Mucosa of stomach (tissue), 1 donor: ENCODE data around the gene TMEM108.

Source experiments
- H3K27me3 ChIP-seq: one replicate; pipeline ENCODE4 v1.7.0; 2013; ENCODE audit warnings: mild to moderate bottlenecking, low read length; ENCODE audit not compliant: control insufficient read depth, insufficient read depth
- H3K36me3 ChIP-seq: one replicate; pipeline ENCODE4 v1.7.0; 2013; ENCODE audit warnings: low read length; ENCODE audit not compliant: control insufficient read depth, insufficient read depth
- H3K4me1 ChIP-seq: one replicate; pipeline ENCODE4 v1.7.0; 2013; ENCODE audit warnings: mild to moderate bottlenecking, low read length; ENCODE audit not compliant: control insufficient read depth, insufficient read depth
- H3K4me3 ChIP-seq: one replicate; pipeline ENCODE4 v1.7.0; 2013; ENCODE audit warnings: low read length
- H3K9ac ChIP-seq: one replicate; pipeline ENCODE4 v1.7.0; 2013; ENCODE audit warnings: mild to moderate bottlenecking, low read length, moderate library complexity
- H3K9me3 ChIP-seq: one replicate; pipeline ENCODE4 v1.7.0; 2013; ENCODE audit warnings: mild to moderate bottlenecking, low read length, moderate library complexity; ENCODE audit not compliant: control insufficient read depth
- donor health status: Pancreatic carcinoma.

The TMEM108 gene

GRCh38 chr3:133410191-133410892 is 372.2 kb downstream of the TMEM108 start:
- Histone ChIP-seq H3K27me3 (peaks cover 5% of the 10 kb centered on the region), H3K9me3 (no peaks in the 10 kb centered on the region), H3K4me1 (no peaks in the 10 kb centered on the region), H3K4me3 (no peak overlapping the region), H3K36me3 (no peaks in the 10 kb centered on the region), H3K9ac (no peak overlapping the region)

DNA sequence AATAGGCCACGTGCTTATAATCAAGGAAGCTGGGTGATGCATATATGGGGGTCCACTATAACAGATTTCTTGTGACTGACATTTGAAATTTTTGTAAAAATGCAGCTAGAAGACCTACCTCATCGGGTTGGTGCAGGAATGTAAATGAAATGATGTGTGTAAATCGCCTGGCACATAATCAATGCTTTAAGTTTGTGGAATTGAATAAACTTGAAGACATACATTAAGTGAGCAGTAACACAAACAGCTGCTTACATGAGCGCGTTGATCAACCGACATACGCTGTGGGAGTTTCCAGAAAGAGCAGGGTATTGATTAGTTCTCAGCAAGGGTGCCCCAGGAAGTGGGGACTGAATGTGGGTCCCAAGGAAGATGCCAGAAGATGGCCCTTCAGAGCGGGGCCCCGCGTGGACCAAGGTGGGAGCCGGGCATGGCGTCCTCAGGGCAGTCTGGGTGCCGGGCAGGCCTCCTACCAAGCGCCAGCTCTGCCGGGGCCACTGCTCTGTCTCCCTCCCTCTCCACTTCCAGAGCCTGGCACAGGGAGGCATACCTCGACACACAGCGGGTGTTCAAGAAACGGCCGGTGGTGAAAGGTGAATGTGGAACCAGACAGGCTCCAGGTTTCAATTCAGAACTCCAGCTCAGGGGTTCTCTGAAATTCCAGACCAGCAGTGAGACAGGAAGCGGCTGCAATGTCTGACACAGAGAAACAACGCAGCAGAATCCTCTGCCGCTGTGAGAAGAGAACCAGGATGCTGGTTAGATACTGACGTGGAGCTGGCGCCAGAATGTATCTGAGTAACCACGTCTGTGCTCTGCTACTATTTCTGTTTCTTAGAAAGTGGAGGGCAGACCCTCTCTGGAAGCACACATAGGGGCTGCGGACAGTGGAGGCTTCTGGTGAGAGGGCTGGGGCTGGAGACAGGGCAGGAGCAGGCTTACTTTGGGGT is 374.3 kb downstream of the TMEM108 start:
- no peak overlapping the region for H3K9ac ChIP-seq
- no peaks in the 10 kb centered on the region for H3K9me3 ChIP-seq
- H3K36me3 ChIP-seq, result no peaks in the 10 kb centered on the region
- H3K4me3 ChIP-seq, result no peak overlapping the region
- H3K27me3 ChIP-seq, result peaks cover 5% of the 10 kb centered on the region
- no peaks in the 10 kb centered on the region for H3K4me1 ChIP-seq

DNA sequence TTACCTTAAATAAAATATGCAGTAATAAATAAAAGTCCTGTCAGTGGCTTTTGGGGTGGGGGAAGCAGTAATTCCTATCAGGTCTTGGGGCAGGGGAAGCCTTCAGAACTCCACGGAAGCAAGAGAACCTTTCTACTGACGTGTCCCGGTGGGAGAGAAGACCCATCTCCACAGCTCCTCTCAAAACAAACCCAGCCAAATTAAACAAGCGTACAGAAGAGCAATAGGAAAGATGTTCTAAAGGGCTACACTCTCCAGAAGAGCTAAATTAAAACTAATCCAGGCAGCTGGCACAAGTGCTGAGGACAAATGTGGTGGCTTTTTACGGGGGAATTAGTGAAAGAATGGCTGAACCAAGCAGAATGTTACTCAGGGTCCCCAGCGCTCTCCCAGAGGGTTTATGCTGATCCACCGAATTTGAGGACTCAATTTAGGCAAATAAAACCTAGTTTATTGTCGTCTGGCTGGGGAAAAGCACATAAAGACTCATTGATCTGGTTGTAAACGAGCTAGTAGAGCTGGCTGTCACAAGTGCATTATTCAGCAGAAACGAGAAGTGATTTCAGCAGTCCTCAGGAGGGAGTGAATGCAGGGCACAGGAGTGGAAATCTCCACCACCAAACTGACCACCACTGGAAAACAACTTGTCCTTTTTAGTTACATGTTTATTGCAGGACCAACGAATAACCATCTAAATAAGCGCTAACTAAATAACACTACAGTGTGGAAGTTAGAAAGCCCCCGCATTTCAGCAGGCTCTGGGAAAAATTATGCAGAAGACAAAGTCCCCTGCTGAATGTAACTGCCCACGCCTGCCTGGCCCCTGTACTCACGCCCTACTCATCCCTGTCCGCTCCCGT is 375.2 kb downstream of the TMEM108 start:
- H3K27me3 ChIP-seq, result peaks cover 5% of the 10 kb centered on the region
- H3K36me3 ChIP-seq, result no peaks in the 10 kb centered on the region
- no peaks in the 10 kb centered on the region for H3K4me1 ChIP-seq
- H3K4me3 ChIP-seq, result no peak overlapping the region
- no peak overlapping the region for H3K9ac ChIP-seq
- no peaks in the 10 kb centered on the region for H3K9me3 ChIP-seq

- Histone ChIP-seq H3K4me1 (no peaks in the 10 kb centered on the region), H3K27me3 (peaks cover 5% of the 10 kb centered on the region), H3K9me3 (no peaks in the 10 kb centered on the region), H3K9ac (no peak overlapping the region), H3K36me3 (no peaks in the 10 kb centered on the region), H3K4me3 (no peak overlapping the region)
Observed at GRCh38 chr3:133414021-133414392, 375.8 kb downstream of the TMEM108 start.

- Histone ChIP-seq H3K4me3 (no peak overlapping the region), H3K36me3 (no peaks in the 10 kb centered on the region), H3K4me1 (no peaks in the 10 kb centered on the region), H3K9me3 (no peaks in the 10 kb centered on the region), H3K9ac (no peak overlapping the region), H3K27me3 (peaks cover 5% of the 10 kb centered on the region)
Observed at GRCh38 chr3:133418361-133418760, 380.2 kb downstream of the TMEM108 start.

DNA sequence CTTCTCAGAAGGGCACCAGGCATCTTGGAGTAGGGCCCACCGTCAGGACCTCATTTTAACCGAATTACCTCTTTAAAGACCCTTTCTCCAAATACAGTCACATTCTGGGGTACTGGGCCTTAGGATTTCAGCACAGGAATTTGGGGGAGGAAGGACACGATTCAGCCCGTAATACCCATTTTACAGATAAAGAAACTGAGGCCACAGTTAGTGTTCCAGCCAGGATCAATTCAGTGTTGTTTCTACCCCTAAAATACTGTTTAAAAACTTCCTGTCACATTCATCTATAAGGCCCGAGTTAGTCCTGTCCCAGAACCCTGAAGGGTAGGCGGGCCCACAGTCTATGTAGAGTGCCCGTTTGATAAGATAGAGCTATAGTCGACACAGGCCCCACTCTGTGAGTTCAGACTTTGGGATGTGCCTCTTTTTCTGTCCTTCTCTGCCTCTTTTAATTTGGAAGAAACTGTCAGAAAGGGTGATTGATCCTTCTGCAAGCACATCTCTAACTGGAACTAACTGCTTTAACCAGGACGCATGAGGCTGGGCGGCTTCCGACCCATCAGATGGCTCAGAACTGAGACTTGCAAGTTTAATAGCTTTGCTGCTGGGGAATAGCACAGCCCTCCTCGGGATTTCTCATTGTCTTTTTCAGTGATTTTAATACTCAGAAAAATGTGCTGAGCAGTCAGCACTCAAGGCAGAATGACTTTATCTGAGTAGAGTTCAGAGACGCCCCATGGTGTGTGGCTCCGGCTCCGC is 381.1 kb downstream of the TMEM108 start:
- H3K4me1 ChIP-seq, result no peaks in the 10 kb centered on the region
- no peaks in the 10 kb centered on the region for H3K36me3 ChIP-seq

GRCh38 chr3:133424937-133425869 is 387.0 kb downstream of the TMEM108 start:
- Histone ChIP-seq H3K36me3 (no peaks in the 10 kb centered on the region), H3K4me1 (no peaks in the 10 kb centered on the region), H3K4me3 (no peak overlapping the region), H3K27me3 (peaks cover 5% of the 10 kb centered on the region), H3K9ac (no peak overlapping the region), H3K9me3 (no peaks in the 10 kb centered on the region)

More for the DNA sequence above, 381.1 kb downstream of the TMEM108 start:
- Histone ChIP-seq H3K9me3 (no peaks in the 10 kb centered on the region), H3K4me3 (no peak overlapping the region), H3K27me3 (peaks cover 5% of the 10 kb centered on the region), H3K9ac (no peak overlapping the region)

DNA sequence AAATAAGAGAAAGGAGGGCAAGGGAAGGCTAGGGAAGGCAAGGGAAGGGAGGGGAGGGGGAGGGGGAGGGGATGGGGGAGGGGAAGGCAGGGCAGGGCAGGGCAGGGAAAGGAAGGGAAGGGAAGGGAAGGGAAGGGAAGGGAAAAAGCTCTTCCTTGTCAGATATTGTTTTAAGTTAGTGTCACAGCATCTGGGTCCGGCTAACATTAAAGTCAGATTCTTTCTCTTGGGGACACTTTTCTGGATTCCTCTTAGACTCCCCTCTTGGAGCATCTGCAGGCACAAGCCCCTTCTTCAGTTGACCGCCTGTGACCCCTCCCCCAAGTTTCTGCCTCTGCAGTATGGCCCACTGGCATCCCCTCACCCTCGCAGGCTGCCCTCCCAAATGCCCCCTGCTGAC is 387.7 kb downstream of the TMEM108 start:
- H3K4me1 ChIP-seq, result no peaks in the 10 kb centered on the region
- H3K9me3 ChIP-seq, result no peaks in the 10 kb centered on the region
- peaks cover 5% of the 10 kb centered on the region for H3K27me3 ChIP-seq
- H3K9ac ChIP-seq, result no peak overlapping the region
- no peaks in the 10 kb centered on the region for H3K36me3 ChIP-seq
- H3K4me3 ChIP-seq, result no peak overlapping the region

DNA sequence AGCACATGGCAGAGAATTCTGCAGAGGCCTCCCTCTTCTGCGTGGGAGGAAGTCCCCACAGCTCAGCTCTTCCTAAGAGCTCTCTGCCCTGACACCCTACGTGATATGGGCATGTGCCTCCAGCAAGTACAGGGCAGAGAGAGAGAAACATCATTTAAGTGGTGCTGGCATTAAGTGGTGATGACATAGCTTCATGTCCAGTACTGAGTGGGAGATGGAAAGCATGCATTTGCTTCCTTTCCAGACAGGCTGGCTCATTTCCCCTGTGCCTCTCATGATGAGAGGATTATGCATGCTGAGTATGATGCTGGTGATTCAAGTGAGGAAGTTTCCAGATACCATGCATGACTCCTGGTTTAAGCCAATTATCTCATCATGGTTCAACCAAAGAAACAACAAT is 388.5 kb downstream of the TMEM108 start:
- Histone ChIP-seq H3K9me3 (no peaks in the 10 kb centered on the region), H3K9ac (no peak overlapping the region), H3K27me3 (peaks cover 5% of the 10 kb centered on the region), H3K4me3 (no peak overlapping the region), H3K4me1 (no peaks in the 10 kb centered on the region), H3K36me3 (no peaks in the 10 kb centered on the region)

DNA sequence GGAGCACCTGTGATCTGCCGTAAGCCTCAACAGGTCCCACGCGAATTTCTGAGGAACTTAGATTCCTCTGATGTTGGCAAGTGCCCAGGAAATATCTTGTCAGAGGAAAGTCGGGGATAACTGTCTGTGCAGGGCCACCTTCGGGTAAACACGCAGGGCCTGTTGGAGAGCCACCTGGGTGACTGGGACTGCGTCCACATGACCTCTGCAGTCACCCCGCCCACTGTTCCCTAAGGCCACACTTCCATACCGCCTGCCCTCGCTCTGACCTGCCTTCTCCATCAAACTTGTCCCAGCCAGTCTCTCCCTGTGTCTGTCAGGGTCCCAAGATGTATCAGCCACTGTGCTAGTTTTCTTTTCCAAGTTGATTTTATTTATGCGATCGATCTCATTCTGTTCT is 390.4 kb downstream of the TMEM108 start:
- Histone ChIP-seq H3K27me3 (no peaks in the 10 kb centered on the region), H3K4me3 (no peak overlapping the region), H3K9ac (no peak overlapping the region), H3K4me1 (no peaks in the 10 kb centered on the region), H3K36me3 (no peaks in the 10 kb centered on the region), H3K9me3 (no peaks in the 10 kb centered on the region)
